Hematopoietic multipotent progenitor cell treated with erythropoietin and hydrocortisone succinate and interleukin-3 and kit ligand, for 6 days (in vitro differentiated cells): ENCODE measurements around the gene NDUFB10.

Source experiments
- DNase-seq: peaks from one replicate; pipeline ENCODE4 v3.0.0-alpha.2; 2015

The NDUFB10 gene

GRCh38 chr16:1989209-1990100 is 30.1 kb downstream of the NDUFB10 start, which contains the start of gene SYNGR3:
Gene SYNGR3 (plus strand): TSS chr16:1989970. CDS start chr16:1990103, 133 bp downstream.
- DNase-seq: no peak

GRCh38 chr16:1990101-1990350 is 30.7 kb downstream of the NDUFB10 start:
- DNase-seq: no peak

- DNase-seq: no peak
Observed at GRCh38 chr16:1990351-1991134, 31.2 kb downstream of the NDUFB10 start.

- peak; percentile 29 for DNase-seq
Observed at GRCh38 chr16:1991135-1991551, 31.8 kb downstream of the NDUFB10 start.

- no peak for DNase-seq
Observed at GRCh38 chr16:1991588-1991947, 32.2 kb downstream of the NDUFB10 start.

GRCh38 chr16:1991948-1992703 is 32.8 kb downstream of the NDUFB10 start:
- DNase-seq: peak; percentile 96

GRCh38 chr16:1992704-1993317 is 33.5 kb downstream of the NDUFB10 start:
- no peak for DNase-seq

- no peak for DNase-seq
Observed at GRCh38 chr16:1993731-1994131, 34.4 kb downstream of the NDUFB10 start.

- DNase-seq: no peak
Observed at GRCh38 chr16:1997494-1998359, 38.4 kb downstream of the NDUFB10 start.

- DNase-seq: no peak
Observed at GRCh38 chr16:1998360-1998835, 39.1 kb downstream of the NDUFB10 start.

- DNase-seq: no peak
Observed at GRCh38 chr16:1998852-1999801, 39.8 kb downstream of the NDUFB10 start.

GRCh38 chr16:1999866-2000514 is 40.7 kb downstream of the NDUFB10 start:
- no peak for DNase-seq

GRCh38 chr16:2001035-2001434 is 41.7 kb downstream of the NDUFB10 start:
- DNase-seq: no peak

GRCh38 chr16:2001456-2002355 is 42.4 kb downstream of the NDUFB10 start:
- no peak for DNase-seq

GRCh38 chr16:2002406-2003230 is 43.3 kb downstream of the NDUFB10 start:
- no peak for DNase-seq

- DNase-seq: no peak
Observed at GRCh38 chr16:2003231-2003826, 44.0 kb downstream of the NDUFB10 start.

- peak; percentile 98 for DNase-seq
Observed at GRCh38 chr16:2003827-2004641, 44.7 kb downstream of the NDUFB10 start.
